HCT116 (cell line): Measurements from ENCODE around the gene HOTAIR. TPM values are rescaled to one million over a fixed set of nuclear protein-coding genes. Genes with fewer than 3 reads are reported as not detected.

Experiments
- ATAC-seq: fragments of 200-7000 bp; cut with Tn5 transposase; 2 replicates; pipeline ENCODE4 v1.9.1; 2020; ENCODE audit warnings: mild to moderate bottlenecking, moderate library complexity
- BruUV-seq: library from RNA; stranded (reverse); fragments of 400-500 nt; replicated peaks from 2 replicates; lab custom pipeline; 2021; lab: Mats Ljungman, UMichigan
- CTCF ChIA-PET: fragments of 300-600 bp; sonication (Branson Sonifier 250); formaldehyde crosslinking; loops from one replicate; lab custom pipeline; 2021; ENCODE audit warnings: antibody characterized with exemption; lab: Charles Lee
- POLR2A ChIA-PET: fragments of 300-600, 350-600 bp; sonication (Branson Sonifier 250); formaldehyde crosslinking; loops from one replicate; lab custom pipeline; 2021; ENCODE audit warnings: antibody characterized with exemption; lab: Charles Lee
- RAD21 ChIA-PET, 2 experiments: fragments of 300-600 bp; sonication (Branson Sonifier 250); formaldehyde crosslinking; loops; one replicate each; lab custom pipeline; 2023; ENCODE audit warnings: low total read pairs in 2 of 2; ENCODE audit not compliant: uncharacterized antibody in 2 of 2, unreplicated experiment in 2 of 2, low non-redundant PET in 1 of 2; lab: Charles Lee
- DNase-seq: peaks from one replicate; pipeline ENCODE4 v3.0.0-alpha.2; 2010; ENCODE audit warnings: low read depth, low spot score
- H2AFZ ChIP-seq: fragments of 200-600 bp; shearing (Covaris generic), sonication (generic); 2 replicates; pipeline ENCODE4 v1.6.1; 2017; ENCODE audit warnings: low read depth, mixed run types, mixed read lengths, antibody characterized with exemption, low read length; ENCODE audit not compliant: poor library complexity, severe bottlenecking
- H3K27ac ChIP-seq: 2 replicates; pipeline ENCODE4 v1.5.1; 2012; ENCODE audit warnings: low read depth, low read length
- H3K27me3 ChIP-seq: fragments of 200-600 bp; sonication (generic); 2 replicates; pipeline ENCODE4 v1.6.1; 2016; ENCODE audit warnings: mixed run types, low read length, mixed read lengths; ENCODE audit not compliant: insufficient read depth
- H3K36me3 ChIP-seq, 2 experiments: fragments of 200-500 bp in 1 of 2; fragments of 200-600 bp in 1 of 2; sonication (Bioruptor generic) in 1 of 2; sonication (generic) in 1 of 2; 2 replicates each; pipeline versions ENCODE4 v1.5.1 to v1.6.1; 2014 to 2016; ENCODE audit warnings: low read length in 2 of 2, inconsistent platforms in 1 of 2, mixed read lengths in 1 of 2, mixed run types in 1 of 2; ENCODE audit not compliant: insufficient read depth in 2 of 2, control insufficient read depth in 1 of 2
- H3K4me1 ChIP-seq, 2 experiments: fragments of 200-600 bp in 1 of 2; sonication (generic) in 1 of 2; 2 replicates each; pipeline versions ENCODE4 v1.5.1 to v1.6.1; 2012 to 2017; ENCODE audit warnings: low read length in 2 of 2, inconsistent platforms in 1 of 2, mild to moderate bottlenecking in 1 of 2, mixed read lengths in 1 of 2, mixed run types in 1 of 2, moderate library complexity in 1 of 2; ENCODE audit not compliant: insufficient read depth in 2 of 2, control insufficient read depth in 1 of 2
- H3K4me2 ChIP-seq: fragments of 200-600 bp; sonication (generic); 2 replicates; pipeline ENCODE4 v1.6.1; 2017; ENCODE audit warnings: mixed run types, low read length, mixed read lengths
- H3K4me3 ChIP-seq, 2 experiments: fragments of 200-600 bp in 1 of 2; sonication (generic) in 1 of 2; replicated peaks in 1 of 2; 2 replicates each; pipeline ENCODE4 v1.5.1; 2011 to 2016; ENCODE audit warnings: low read length in 2 of 2, control low read depth in 1 of 2, low read depth in 1 of 2, mild to moderate bottlenecking in 1 of 2, mixed read lengths in 1 of 2, mixed run types in 1 of 2
- H3K79me2 ChIP-seq: fragments of 200-600 bp; sonication (generic); 2 replicates; pipeline ENCODE4 v1.6.1; 2017; ENCODE audit warnings: mild to moderate bottlenecking, mixed run types, low read length, moderate library complexity, mixed read lengths; ENCODE audit not compliant: insufficient read depth
- H3K9ac ChIP-seq: fragments of 200-600 bp; sonication (generic); 2 replicates; pipeline ENCODE4 v1.6.1; 2016; ENCODE audit warnings: low read length, mixed read lengths
- H3K9me2 ChIP-seq: fragments of 200-600 bp; sonication (generic), shearing (Covaris generic); 2 replicates; pipeline ENCODE4 v1.6.1; 2017; ENCODE audit warnings: mixed run types, mild to moderate bottlenecking, moderate library complexity; ENCODE audit not compliant: insufficient read depth
- H3K9me3 ChIP-seq, 2 experiments: fragments of 200-500 bp in 1 of 2; fragments of 200-600 bp in 1 of 2; sonication (Bioruptor generic) in 1 of 2; sonication (generic) in 1 of 2; 2 replicates each; pipeline ENCODE4 v1.6.1; 2014 to 2017; ENCODE audit warnings: low read length in 2 of 2, mixed read lengths in 2 of 2, inconsistent platforms in 1 of 2, low read depth in 1 of 2, mild to moderate bottlenecking in 1 of 2, mixed run types in 1 of 2, moderate library complexity in 1 of 2; ENCODE audit not compliant: control insufficient read depth in 1 of 2, insufficient read depth in 1 of 2
- H4K20me1 ChIP-seq: fragments of 200-600 bp; sonication (generic), shearing (Covaris generic); 2 replicates; pipeline ENCODE4 v1.6.1; 2017; ENCODE audit warnings: mixed run types, mild to moderate bottlenecking, moderate library complexity; ENCODE audit not compliant: insufficient read depth
- CEBPB ChIP-seq: IDR thresholded peaks from 2 replicates; pipeline ENCODE4 v1.6.1; 2012; ENCODE audit warnings: low read depth
- CTCF ChIP-seq, 3 experiments: fragments of 200-600 bp in 1 of 3; sonication (generic) in 1 of 3; IDR thresholded peaks in 2 of 3; conservative IDR thresholded peaks in 1 of 3; 2 replicates each; pipeline ENCODE4 v1.5.1; 2012 to 2017; ENCODE audit warnings: low read depth in 2 of 3, low read length in 2 of 3, antibody characterized with exemption in 1 of 3, borderline replicate concordance in 1 of 3, control low read depth in 1 of 3, mild to moderate bottlenecking in 1 of 3, mixed read lengths in 1 of 3, mixed run types in 1 of 3, moderate library complexity in 1 of 3; ENCODE audit not compliant: insufficient read depth in 1 of 3
- ELF1 ChIP-seq: IDR thresholded peaks from 2 replicates; pipeline ENCODE4 v1.6.1; 2012; ENCODE audit warnings: low read depth, borderline replicate concordance
- MAX ChIP-seq: IDR thresholded peaks from 2 replicates; pipeline ENCODE4 v1.6.1; 2012
- YY1 ChIP-seq: IDR thresholded peaks from 2 replicates; pipeline ENCODE4 v1.6.1; 2011; ENCODE audit warnings: low read length, low read depth, moderate library complexity, mild to moderate bottlenecking; ENCODE audit not compliant: insufficient replicate concordance; ENCODE audit errors: extremely low read depth
- intact Hi-C: fragments of 100-400 bp; cut with micrococcal nuclease; formaldehyde crosslinking; loops from 2 replicates; pipeline ENCODE4 v1.10.0; 2022
- total RNA-seq: library from RNA; stranded (reverse); gene quantifications from one replicate; pipeline ENCODE4 v1.2.1, GENCODE V29; 2021; ENCODE audit not compliant: unreplicated experiment

The HOTAIR gene
- total RNA-seq, 1 experiment from 2014 or later, result 0.25 TPM

- Histone ChIP-seq H3K9me2 (no peaks in the 10 kb centered on the region), H3K4me1 (peaks cover 13 to 31% of the 10 kb centered on the region in 2 experiments), H3K4me3 (no peak overlapping the region), H3K27ac (no peak overlapping the region), H4K20me1 (no peaks in the 10 kb centered on the region), H2AFZ (no peak overlapping the region), H3K36me3 (peaks cover 0 to 6% of the 10 kb centered on the region in 2 experiments; a peak in 1 of 4 replicates), H3K27me3 (no peaks in the 10 kb centered on the region), H3K9me3 (no peaks in the 10 kb centered on the region), H3K9ac (no peak overlapping the region), H3K4me2 (no peak overlapping the region), H3K79me2 (peaks cover 28% of the 10 kb centered on the region)
- intact Hi-C loops, result no loop called here
- ATAC-seq, result no peak
- DNase-seq, result no peak
- ChIA-PET POLR2A (no interaction called here), CTCF (interaction anchor here (1.1 to 2.2 kb wide), 4 partner anchors 18 to 205 kb away, joined by 3 to 8 read pairs (median 6); partner anchors contain the start of gene HOXC10), RAD21 (interaction anchor here in 1 of 2 experiments (0.6 kb wide), 1 partner anchor 8 kb away, joined by 3 read pairs; no protein-coding TSS in a partner anchor)
- TF ChIP-seq CTCF (IDR thresholded peaks at IDR 0.05 in 2 of 3, conservative IDR thresholded peaks at IDR 0.05 in 1 of 3; ENCODE audit: borderline replicate concordance in 1 of 3, insufficient read depth in 1 of 3, low read depth in 2 of 3, low read length in 2 of 3) (no peak), MAX (no peak), CEBPB (no peak), ELF1 (no peak), YY1 (no peak)
- BruUV-seq, result no TSS peak
Measured at GRCh38 chr12:54002915-54003389, 28.2 kb upstream of the HOTAIR start.
